HEK293T (cell line): ENCODE results near the gene SURF1.

Experiments
- CTCF ChIA-PET: fragments of 350-600 bp; formaldehyde crosslinking; extraction: SDS; loops from one replicate; lab custom pipeline; 2021; ENCODE audit warnings: antibody characterized with exemption, inconsistent platforms; lab: Yijun Ruan, JAX
- POLR2A ChIA-PET: fragments of 350-600 bp; formaldehyde crosslinking; extraction: SDS; loops from one replicate; lab custom pipeline; 2020; ENCODE audit warnings: antibody characterized with exemption, inconsistent platforms; lab: Yijun Ruan, JAX
- DNase-seq: peaks from one replicate; pipeline ENCODE4 v3.0.0; 2012; ENCODE audit warnings: mixed read lengths; ENCODE audit errors: extremely low spot score
- ARNT ChIP-seq: fragments of 450-650 bp; IDR thresholded peaks from 2 replicates; pipeline ENCODE4 v1.6.1; 2017; ENCODE audit warnings: mild to moderate bottlenecking
- BHLHE40 ChIP-seq: fragments of 450-650 bp; IDR thresholded peaks from 2 replicates; pipeline ENCODE4 v1.6.1; 2016; ENCODE audit warnings: mild to moderate bottlenecking, moderate library complexity, borderline replicate concordance
- CTBP1 ChIP-seq: fragments of 450-650 bp; IDR thresholded peaks from 2 replicates; pipeline ENCODE4 v1.6.1; 2016; ENCODE audit warnings: borderline replicate concordance
- ELF4 ChIP-seq: fragments of 450-650 bp; IDR thresholded peaks from 2 replicates; pipeline ENCODE4 v1.6.1; 2017; ENCODE audit warnings: antibody characterized with exemption
- FOXA1 ChIP-seq: fragments of 450-650 bp; IDR thresholded peaks from 2 replicates; pipeline ENCODE4 v1.6.1; 2016; ENCODE audit warnings: mild to moderate bottlenecking
- FOXK2 ChIP-seq: fragments of 450-650 bp; IDR thresholded peaks from 2 replicates; pipeline ENCODE4 v1.6.1; 2016; ENCODE audit warnings: mild to moderate bottlenecking
- FOXM1 ChIP-seq: fragments of 450-650 bp; IDR thresholded peaks from 2 replicates; pipeline ENCODE4 v1.6.1; 2017; ENCODE audit warnings: mild to moderate bottlenecking, borderline replicate concordance
- HDGF ChIP-seq: fragments of 450-650 bp; IDR thresholded peaks from 2 replicates; pipeline ENCODE4 v1.6.1; 2017; ENCODE audit warnings: antibody characterized with exemption, borderline replicate concordance
- L3MBTL2 ChIP-seq: fragments of 450-650 bp; conservative IDR thresholded peaks from 2 replicates; pipeline ENCODE4 v1.6.1; 2016; ENCODE audit warnings: mild to moderate bottlenecking
- LEF1 ChIP-seq: fragments of 450-650 bp; IDR thresholded peaks from 2 replicates; pipeline ENCODE4 v1.6.1; 2017; ENCODE audit warnings: mild to moderate bottlenecking, borderline replicate concordance
- NFRKB ChIP-seq: fragments of 450-650 bp; IDR thresholded peaks from 2 replicates; pipeline ENCODE4 v1.6.1; 2016; ENCODE audit warnings: mild to moderate bottlenecking, moderate library complexity
- PKNOX1 ChIP-seq: fragments of 450-650 bp; IDR thresholded peaks from 2 replicates; pipeline ENCODE4 v1.6.1; 2016
- SP1 ChIP-seq: fragments of 450-650 bp; IDR thresholded peaks from 2 replicates; pipeline ENCODE4 v1.6.1; 2017
- SUZ12 ChIP-seq: fragments of 450-650 bp; IDR thresholded peaks from 2 replicates; pipeline ENCODE4 v1.6.1; 2016; ENCODE audit warnings: mild to moderate bottlenecking
- TARDBP ChIP-seq: fragments of 450-650 bp; IDR thresholded peaks from 2 replicates; pipeline ENCODE4 v1.6.1; 2016
- ZNF384 ChIP-seq: fragments of 450-650 bp; IDR thresholded peaks from 2 replicates; pipeline ENCODE4 v1.6.1; 2016

SURF1 gene

GRCh38 chr9:133359399-133360175 lies 3.3 kb upstream of the SURF1 start:
- POLR2A ChIA-PET: interaction anchor here (0.8 to 1.8 kb wide), 4 partner anchors 9 to 15 kb away, joined by 3 to 7 read pairs (median 4); partner anchors contain the start of genes MED22 and RPL7A
- peak; percentile 57 for DNase-seq
- CTCF ChIA-PET: interaction anchor here (0.7 kb wide), 1 partner anchor 25 kb away, joined by 6 read pairs; no protein-coding TSS in a partner anchor
- TF ChIP-seq SP1 (no peak), FOXA1 (no peak), ZNF384 (no peak), PKNOX1 (no peak), TARDBP (no peak), ARNT (no peak), HDGF (no peak), L3MBTL2 (no peak), FOXK2 (no peak), ELF4 (no peak), SUZ12 (no peak), FOXM1 (no peak), LEF1 (no peak), CTBP1 (no peak)

DNA sequence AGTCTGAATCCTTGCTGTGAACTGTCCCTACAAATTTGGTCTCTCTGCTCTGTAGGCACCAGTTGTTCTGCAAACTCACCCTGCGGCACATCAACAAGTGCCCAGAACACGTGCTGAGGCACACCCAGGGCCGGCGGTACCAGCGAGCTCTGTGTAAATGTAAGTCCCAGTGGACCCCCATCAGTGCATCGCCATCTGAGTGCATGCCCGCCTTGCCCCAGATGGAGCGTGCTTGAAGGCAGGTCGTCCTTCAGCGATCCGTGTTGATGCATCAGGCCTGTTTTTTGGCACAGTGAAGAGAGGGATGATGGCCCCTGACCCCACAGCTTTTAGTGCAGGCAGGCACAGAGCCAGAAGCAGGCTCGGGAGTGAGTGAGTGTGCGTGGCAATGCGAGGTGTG lies 1.4 kb upstream of the SURF1 start:
- ChIA-PET POLR2A (interaction anchor here (1.1 to 3.0 kb wide), 3 partner anchors 10 to 17 kb away, joined by 7 to 20 read pairs (median 12); partner anchors contain the start of genes MED22 and RPL7A), CTCF (interaction anchor here (1.0 kb wide), 1 partner anchor 47 kb away, joined by 3 read pairs; no protein-coding TSS in a partner anchor)
- no peak for DNase-seq
- TF ChIP-seq LEF1 (no peak), SP1 (no peak), L3MBTL2 (no peak), PKNOX1 (no peak), FOXA1 (no peak), FOXM1 (no peak), ZNF384 (no peak), ELF4 (no peak), CTBP1 (no peak), NFRKB (no peak), HDGF (no peak)

GRCh38 chr9:133355881-133356357 lies 368 bp downstream of the SURF1 start:
- TF ChIP-seq FOXM1 (no peak), FOXA1 (no peak), HDGF (no peak)
- POLR2A ChIA-PET: interaction anchor here (0.7 to 3.0 kb wide), 11 partner anchors 8 to 135 kb away, joined by 3 to 20 read pairs (median 4); partner anchors contain the start of genes MED22, REXO4 and RPL7A
- DNase-seq: no peak
- CTCF ChIA-PET: interaction anchor here (0.6 to 1.5 kb wide), 3 partner anchors 9 to 1989 kb away, joined by 3 to 4 read pairs (median 3); no protein-coding TSS in a partner anchor

DNA sequence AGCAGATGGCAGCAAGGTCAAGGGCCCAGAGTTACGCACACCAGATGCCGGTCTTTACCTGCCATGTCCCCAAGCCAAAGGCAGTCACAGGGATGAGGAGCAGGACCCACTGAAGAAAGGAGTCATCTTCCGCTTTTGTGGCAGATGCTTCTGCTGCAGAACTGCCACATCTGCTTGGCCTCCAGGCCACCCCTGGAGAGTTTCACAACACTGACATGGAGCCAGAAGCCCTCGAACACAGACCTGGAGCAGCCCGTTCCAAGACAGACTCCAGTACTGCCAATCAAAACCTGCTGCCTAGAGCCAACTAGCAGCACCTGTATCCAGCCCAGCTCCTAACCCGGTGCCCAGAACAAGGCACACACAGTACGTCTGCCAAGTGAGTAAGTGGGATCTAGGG lies 1.5 kb downstream of the SURF1 start:
- ChIA-PET POLR2A (interaction anchor here (1.3 to 3.0 kb wide), 4 partner anchors 8 to 25 kb away, joined by 3 to 12 read pairs (median 6); no protein-coding TSS in a partner anchor), CTCF (interaction anchor here (1.5 kb wide), 1 partner anchor 13 kb away, joined by 4 read pairs; no protein-coding TSS in a partner anchor)
- no peak for DNase-seq
- TF ChIP-seq TARDBP: no peak
- TF ChIP-seq L3MBTL2: no peak

DNA sequence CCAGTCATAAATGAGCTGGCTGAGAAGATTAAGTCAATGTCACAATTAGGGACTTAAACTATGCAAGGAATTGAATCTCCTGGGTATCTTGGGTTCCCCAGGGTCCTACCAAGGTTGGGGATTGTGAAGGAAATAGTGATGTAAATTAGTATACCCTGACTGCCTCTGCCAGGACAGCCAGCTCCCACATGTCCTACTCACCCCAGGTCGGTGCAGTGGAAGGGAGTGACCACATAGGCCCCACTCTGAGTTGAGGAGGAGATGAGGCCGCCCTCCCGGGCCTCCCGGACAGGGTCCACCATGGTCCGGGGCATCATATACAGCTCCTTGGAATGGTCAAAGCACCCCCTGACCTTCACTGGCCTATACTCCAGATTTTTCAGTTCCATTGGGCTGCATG lies 2.7 kb downstream of the SURF1 start:
- ChIA-PET POLR2A (interaction anchor here (1.0 to 1.3 kb wide), 3 partner anchors 14 to 51 kb away, joined by 3 to 4 read pairs (median 3); no protein-coding TSS in a partner anchor), CTCF (no interaction called here)
- no peak for TF ChIP-seq ELF4
- DNase-seq: no peak

GRCh38 chr9:133352635-133353340 lies 3.5 kb downstream of the SURF1 start:
- no peak for TF ChIP-seq SP1
- no peak for TF ChIP-seq BHLHE40
- no peak for TF ChIP-seq FOXK2
- no peak for TF ChIP-seq ARNT
- no peak for TF ChIP-seq NFRKB
- no peak for TF ChIP-seq FOXA1
- no peak for DNase-seq
- ChIA-PET CTCF (no interaction called here), POLR2A (interaction anchor here (0.6 to 2.8 kb wide), 2 partner anchors 13 to 193 kb away, joined by 3 to 9 read pairs; no protein-coding TSS in a partner anchor)
